Measurements from ENCODE around the gene SPNS3.

Gene SPNS3

GRCh38 chr17:4520894-4521600 is 87.3 kb downstream of the SPNS3 start:
- ChIA-PET POLR2A (interaction anchor here (0.6 kb wide), 1 partner anchor 138 kb away, joined by 3 read pairs; no protein-coding TSS in a partner anchor), CTCF (interaction anchor here (0.9 to 1.6 kb wide), 2 partner anchors 20 to 100 kb away, joined by 3 to 5 read pairs; no protein-coding TSS in a partner anchor)
- Histone ChIP-seq H3K9me3 (ENCODE audit: control insufficient read depth, insufficient read depth, low read depth, low read length) (no peaks in the 10 kb centered on the region), H3K36me3 (ENCODE audit: control insufficient read depth in 2 of 2, insufficient read depth in 1 of 2, low read length in 2 of 2) (no peaks in the 10 kb centered on the region), H3K27ac (ENCODE audit: extremely low read depth, low read depth, low read length) (no peak overlapping the region), H3K4me3 (ENCODE audit: low read depth, low read length) (no peak overlapping the region), H3K4me1 (ENCODE audit: control insufficient read depth, insufficient read depth, low read length) (no peaks in the 10 kb centered on the region)
- TF ChIP-seq ZNF561 (tag by site-specific recombination; IDR thresholded peaks at IDR 0.05; ENCODE audit: borderline replicate concordance): no peak
- TF ChIP-seq ZFP3 (tag by site-specific recombination; IDR thresholded peaks at IDR 0.05; ENCODE audit: low read depth): peak; percentile 85
- TF ChIP-seq REST (tag by site-specific recombination; IDR thresholded peaks at IDR 0.05): peak; percentile 36; the same call in 1 of the 2 replicates
- no peak for TF ChIP-seq ELK4 (IDR thresholded peaks at IDR 0.05; ENCODE audit: borderline replicate concordance, low read depth, low read length)
- no peak for TF ChIP-seq MEIS1 (CRISPR knock-in tag; IDR thresholded peaks at IDR 0.05; ENCODE audit: borderline replicate concordance)
- no peak for TF ChIP-seq ZNF555 (tag by site-specific recombination; conservative IDR thresholded peaks at IDR 0.05)
- no peak for TF ChIP-seq ZBTB49 (tag by site-specific recombination; IDR thresholded peaks at IDR 0.05; ENCODE audit: low read depth)

DNA sequence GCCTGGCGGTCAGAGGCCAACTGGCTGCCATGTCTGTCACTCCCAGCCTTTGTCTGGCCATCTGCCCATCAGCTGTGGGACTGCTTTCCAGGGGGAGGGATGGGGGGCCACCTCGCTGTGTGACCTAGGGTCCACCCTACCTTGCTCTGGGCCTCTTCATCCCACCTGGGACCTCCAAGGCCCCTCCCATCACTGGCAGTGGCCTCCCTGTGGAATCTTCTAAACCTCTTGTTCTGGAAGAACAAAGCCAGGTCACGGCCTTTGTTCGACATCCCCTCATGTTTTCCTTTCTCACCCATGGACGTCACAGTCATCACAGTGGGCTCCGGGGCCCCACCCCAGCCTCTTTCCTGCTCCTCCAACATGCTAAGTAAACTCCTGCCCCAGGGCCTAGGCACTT is 88.9 kb downstream of the SPNS3 start:
- POLR2A ChIA-PET: interaction anchor here (1.3 kb wide), 1 partner anchor 33 kb away, joined by 3 read pairs; the partner anchor contains the start of gene MYBBP1A
- Histone ChIP-seq H3K27ac (ENCODE audit: extremely low read depth, low read depth, low read length) (no peak overlapping the region), H3K9me3 (ENCODE audit: control insufficient read depth, insufficient read depth, low read depth, low read length) (no peaks in the 10 kb centered on the region), H3K4me1 (ENCODE audit: control insufficient read depth, insufficient read depth, low read length) (no peaks in the 10 kb centered on the region), H3K4me3 (ENCODE audit: low read depth, low read length) (no peak overlapping the region), H3K36me3 (ENCODE audit: control insufficient read depth in 2 of 2, insufficient read depth in 1 of 2, low read length in 2 of 2) (no peaks in the 10 kb centered on the region)
- CTCF ChIA-PET: no interaction called here
- TF ChIP-seq ZNF571 (tag by site-specific recombination; IDR thresholded peaks at IDR 0.05) (no peak), ZNF785 (tag by site-specific recombination; IDR thresholded peaks at IDR 0.05) (no peak), ZNF416 (tag by site-specific recombination; IDR thresholded peaks at IDR 0.05) (no peak), ZSCAN5A (tag by site-specific recombination; IDR thresholded peaks at IDR 0.05) (no peak), ZBTB10 (tag by site-specific recombination; IDR thresholded peaks at IDR 0.05) (no peak), SP3 (tag by site-specific recombination; IDR thresholded peaks at IDR 0.05) (no peak), ELK4 (IDR thresholded peaks at IDR 0.05; ENCODE audit: borderline replicate concordance, low read depth, low read length) (no peak), KLF16 (tag by site-specific recombination; IDR thresholded peaks at IDR 0.05) (no peak), KLF9 (tag by site-specific recombination; IDR thresholded peaks at IDR 0.05; ENCODE audit: low read depth) (no peak), MEIS1 (CRISPR knock-in tag; IDR thresholded peaks at IDR 0.05; ENCODE audit: borderline replicate concordance) (no peak), ZSCAN4 (tag by site-specific recombination; IDR thresholded peaks at IDR 0.05) (no peak)
- TF ChIP-seq, protein P1, sequence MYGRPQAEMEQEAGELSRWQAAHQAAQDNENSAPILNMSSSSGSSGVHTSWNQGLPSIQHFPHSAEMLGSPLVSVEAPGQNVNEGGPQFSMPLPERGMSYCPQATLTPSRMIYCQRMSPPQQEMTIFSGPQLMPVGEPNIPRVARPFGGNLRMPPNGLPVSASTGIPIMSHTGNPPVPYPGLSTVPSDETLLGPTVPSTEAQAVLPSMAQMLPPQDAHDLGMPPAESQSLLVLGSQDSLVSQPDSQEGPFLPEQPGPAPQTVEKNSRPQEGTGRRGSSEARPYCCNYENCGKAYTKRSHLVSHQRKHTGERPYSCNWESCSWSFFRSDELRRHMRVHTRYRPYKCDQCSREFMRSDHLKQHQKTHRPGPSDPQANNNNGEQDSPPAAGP (tag by site-specific recombination; IDR thresholded peaks at IDR 0.05): no peak

All from HEK293 (cell line).